ENCODE results near the gene MPZL3. TPM values are rescaled to one million over a fixed set of nuclear protein-coding genes. Genes with fewer than 3 reads are reported as not detected.

The MPZL3 gene
- total RNA-seq, 1 experiment from 2014 or later: not detected

DNA sequence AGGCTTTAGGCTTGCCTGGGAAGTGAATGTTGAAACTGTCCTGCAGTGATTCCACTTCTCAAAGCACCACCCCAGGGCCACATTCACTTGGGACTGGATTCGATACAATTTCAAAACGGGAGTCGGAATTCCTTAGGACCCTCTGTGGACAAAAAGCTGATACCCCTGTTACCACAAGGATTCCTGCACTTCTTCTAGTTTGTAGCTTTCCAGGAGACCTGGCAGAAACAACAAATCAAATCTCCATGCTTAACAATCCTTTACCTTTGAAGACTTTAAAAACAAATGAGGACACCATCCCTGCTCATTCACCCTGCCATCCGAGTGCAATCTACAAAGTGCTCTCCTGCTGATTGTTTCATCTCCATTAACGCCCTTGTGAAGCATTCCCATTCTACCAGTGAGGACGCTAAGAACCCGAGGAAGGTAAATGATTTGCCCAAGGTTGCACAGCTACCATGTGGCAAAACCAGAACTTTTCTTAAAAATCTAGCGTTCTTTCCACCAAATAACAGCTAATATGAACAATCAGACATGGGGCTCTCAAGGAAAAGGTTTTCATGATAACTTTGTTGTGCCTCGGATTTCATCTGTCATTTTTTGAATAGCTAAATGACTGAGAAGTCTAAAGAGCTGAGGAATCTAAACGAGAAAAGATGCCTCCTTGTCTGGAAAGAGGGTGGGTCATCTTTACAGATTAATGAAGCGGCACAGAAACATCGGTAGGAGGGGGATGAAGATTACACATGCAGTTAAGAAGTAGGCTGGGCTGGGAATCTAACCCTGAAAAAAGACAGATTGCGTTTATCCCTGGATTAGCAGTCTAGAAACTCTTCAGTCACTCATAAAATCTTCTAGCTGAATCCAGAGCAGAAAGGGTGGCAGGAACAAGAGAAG, 12.7 kb upstream of the MPZL3 start:
- DNase-seq (ENCODE audit: low read depth): no peak

DNA sequence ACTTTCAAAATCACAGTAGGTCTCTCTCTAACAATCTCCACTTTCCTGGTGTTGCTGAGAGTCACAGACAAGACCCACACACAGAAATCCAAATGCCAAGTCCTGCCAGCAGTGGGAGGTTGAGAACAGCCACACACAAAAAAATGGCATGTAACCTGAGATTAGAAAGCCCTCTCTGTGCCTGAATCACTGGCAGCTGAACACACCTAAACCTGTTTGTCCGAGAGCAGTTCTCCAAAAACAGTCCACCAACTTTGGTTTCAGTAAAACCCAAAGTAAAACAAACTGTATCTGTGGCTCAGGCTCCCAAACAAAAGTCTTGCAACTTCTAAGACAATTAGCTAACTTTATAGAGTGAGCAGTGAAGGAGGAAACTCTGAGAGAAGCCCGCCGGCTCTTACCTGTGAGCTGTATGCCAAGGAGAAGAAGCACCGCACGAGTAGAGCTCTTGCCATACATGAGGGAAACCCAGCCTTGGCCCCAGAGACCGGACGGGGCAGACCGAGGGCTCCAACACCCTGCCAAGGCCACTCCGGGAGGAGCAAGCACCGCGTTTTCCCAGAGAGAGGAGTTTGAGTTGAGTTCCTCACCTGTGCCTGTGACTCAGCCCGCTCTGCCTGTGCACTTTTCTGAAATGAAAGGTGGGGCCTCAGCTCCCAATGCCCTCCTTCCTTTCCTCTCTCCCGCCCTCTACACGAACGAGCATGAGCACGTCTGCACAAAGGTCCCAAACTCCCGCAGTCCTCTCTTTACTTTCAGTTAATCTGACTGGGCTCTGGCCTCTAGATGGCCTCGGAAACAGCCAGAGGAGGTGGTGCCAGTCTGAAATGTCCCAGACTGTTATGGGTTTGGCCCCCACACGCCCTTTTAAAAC, 11.8 kb upstream of the MPZL3 start, which contains the start of gene MPZL2:
Gene MPZL2, minus strand, starts transcription at position 603 of the 874 bp plus-strand sequence. Its CDS starts 144 bp downstream, at position 459.
- no peak for DNase-seq (ENCODE audit: low read depth)

DNA sequence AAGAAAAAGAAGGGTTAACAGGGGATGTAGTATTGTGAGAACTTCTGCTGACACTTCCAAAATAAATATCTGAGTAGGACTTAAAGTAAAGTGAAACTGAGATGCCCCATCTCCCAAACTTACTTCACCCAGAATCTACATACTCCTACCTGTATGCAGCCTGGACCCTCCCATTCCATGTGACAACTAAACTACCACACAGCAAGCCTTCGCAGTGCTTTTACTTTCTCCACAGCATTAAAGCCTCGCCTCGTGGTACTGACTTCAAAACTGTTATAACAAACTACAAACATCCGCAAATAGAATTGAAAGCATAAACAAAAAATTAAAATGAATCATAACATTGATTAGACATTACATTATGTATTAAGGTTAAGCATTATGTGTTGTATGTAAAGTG, 10.9 kb upstream of the MPZL3 start:
- DNase-seq (ENCODE audit: low read depth): no peak

GRCh38 chr11:118260353-118260752, 8.2 kb upstream of the MPZL3 start:
- no peak for DNase-seq (ENCODE audit: low read depth)

- no peak for DNase-seq (ENCODE audit: low read depth)
These were observed 7.0 kb upstream of the MPZL3 start for GRCh38 chr11:118259138-118259537.

GRCh38 chr11:118258410-118258809, 6.2 kb upstream of the MPZL3 start:
- no peak for DNase-seq (ENCODE audit: low read depth)

DNA sequence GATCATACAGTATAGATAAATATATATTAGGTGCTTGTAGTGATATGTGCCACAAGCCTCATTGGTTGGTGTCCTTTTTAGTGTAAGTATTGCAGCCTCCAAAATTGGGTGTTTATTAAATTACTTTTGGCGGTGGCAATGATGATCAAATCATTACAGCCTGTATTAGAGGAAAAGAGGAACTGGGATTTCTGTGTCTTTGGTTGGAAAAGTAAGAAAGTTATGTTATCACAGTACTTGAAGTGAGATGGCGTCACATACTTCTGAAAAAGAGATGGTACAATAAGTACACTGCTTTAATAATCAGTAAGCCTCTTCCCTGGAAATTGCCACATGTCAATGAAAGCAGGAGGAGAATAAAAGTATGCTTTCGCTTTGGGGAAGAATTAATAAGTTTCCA, 523 bp upstream of the MPZL3 start:
- no peak for DNase-seq (ENCODE audit: low read depth)

DNA sequence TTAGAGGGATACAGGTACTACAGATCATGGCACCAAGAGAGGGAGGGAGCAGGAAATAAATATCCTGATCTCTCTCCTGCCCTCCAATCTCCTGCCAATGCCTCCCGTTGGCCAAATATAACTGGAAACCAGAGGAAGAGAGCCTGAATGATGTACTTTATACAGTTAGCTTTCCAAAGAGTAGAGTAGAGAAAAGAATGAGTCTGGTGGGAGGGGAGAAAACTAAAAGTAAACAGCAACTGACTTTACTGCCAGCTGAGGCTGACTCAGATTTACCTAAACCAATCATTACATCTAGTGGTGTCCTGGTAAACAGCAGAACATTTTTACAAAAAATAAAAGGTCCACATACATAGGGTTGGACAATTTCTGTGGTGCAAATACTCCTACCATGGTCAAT, 5.1 kb downstream of the MPZL3 start:
- no peak for DNase-seq (ENCODE audit: low read depth)

- DNase-seq (ENCODE audit: low read depth): no peak
These were observed 6.1 kb downstream of the MPZL3 start for GRCh38 chr11:118245936-118246562.

- DNase-seq (ENCODE audit: low read depth): no peak
These were observed 8.0 kb downstream of the MPZL3 start for GRCh38 chr11:118243993-118244762.

DNA sequence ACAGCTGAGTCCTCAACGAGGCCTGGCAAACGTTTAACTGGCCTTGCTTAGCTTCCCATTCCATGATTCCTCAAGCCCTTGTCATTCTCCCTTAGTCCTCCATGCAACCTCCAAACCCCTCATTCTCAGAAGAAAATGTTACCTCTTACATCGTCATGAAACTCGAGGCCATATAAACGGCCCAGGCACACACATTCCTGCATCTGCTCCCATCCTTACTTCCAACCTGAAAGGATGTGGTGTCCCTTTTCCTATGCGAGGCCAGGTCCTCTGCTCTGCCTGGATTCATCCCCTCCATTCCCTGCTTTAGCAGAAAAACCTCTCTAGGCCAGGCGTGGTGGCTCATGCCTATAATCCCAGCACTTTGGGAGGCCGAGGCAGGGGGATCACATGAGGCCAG, 9.0 kb downstream of the MPZL3 start:
- DNase-seq (ENCODE audit: low read depth): no peak

DNA sequence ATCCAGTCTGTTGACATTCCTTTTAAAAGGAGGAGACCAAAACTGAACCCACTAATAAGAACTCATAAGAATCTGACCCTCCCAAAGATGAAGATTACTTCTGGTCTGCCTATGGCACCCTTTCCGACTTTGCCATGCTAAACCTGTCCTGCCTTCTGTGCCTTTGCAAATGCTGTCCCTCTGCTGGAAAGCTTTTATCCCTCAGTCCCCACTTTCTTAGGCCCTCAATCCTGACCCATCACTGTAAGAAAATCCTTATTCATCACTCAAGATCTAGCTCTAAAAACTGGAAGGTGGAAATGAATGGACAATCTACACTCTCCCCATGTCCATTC, 10.4 kb downstream of the MPZL3 start:
- no peak for DNase-seq (ENCODE audit: low read depth)

DNA sequence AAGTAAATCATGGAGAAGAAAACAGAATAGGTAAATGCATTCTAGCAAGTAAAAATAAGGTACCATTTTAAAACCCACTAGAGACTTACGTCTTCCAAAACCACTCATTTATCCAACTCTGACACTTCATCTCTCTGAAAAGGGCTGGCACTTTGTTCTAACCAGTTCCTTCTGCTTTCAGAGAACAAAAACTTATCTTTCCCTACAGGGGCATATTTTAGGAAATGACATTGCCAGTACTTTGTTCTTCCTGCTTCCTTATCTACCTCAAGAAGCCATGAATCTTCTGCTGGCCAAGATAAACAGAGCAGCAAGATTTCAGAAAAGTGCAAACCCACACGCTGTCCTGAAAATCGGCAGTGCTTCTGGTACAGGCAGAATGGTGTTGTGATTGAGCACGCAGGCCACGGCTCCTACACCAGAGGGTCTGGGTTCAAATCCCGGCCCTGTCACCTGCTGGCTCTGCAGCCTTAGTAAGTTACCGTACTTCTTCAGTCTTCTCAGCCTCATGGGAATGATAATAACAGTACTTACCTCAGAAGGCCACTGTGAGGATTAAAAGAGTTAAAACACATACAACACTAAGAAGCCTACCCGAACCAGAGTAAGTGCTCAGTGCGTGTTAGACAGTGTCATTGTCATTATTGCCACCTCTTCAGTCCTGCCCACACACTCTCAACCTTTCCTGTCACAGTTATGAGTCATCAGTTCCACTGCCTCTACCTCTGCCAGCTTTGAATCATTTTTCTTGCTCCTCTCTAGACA, 11.0 kb downstream of the MPZL3 start:
- no peak for DNase-seq (ENCODE audit: low read depth)

GRCh38 chr11:118239509-118240205, 12.5 kb downstream of the MPZL3 start:
- DNase-seq (ENCODE audit: low read depth): no peak

DNA sequence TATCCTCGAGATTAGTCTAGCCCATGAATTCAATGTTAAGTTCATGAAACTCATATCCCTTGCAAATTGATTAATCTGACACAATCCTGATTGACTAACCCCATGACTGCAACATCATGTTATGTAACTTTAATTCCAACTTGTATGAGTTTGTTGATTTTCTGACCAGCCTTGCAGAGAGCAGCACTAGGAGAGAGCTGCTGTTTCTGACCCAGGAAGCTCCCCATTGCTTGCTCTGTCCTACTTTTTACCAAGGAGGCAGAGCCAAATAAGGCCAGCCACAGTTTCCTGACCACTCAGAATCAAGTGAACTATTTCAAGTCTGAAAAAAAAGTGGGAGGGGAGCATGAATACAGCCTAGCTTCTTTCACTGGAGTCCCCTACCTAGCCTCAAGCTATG, 13.2 kb downstream of the MPZL3 start:
- DNase-seq (ENCODE audit: low read depth): no peak

GRCh38 chr11:118238421-118238820, 13.7 kb downstream of the MPZL3 start:
- no peak for DNase-seq (ENCODE audit: low read depth)

DNA sequence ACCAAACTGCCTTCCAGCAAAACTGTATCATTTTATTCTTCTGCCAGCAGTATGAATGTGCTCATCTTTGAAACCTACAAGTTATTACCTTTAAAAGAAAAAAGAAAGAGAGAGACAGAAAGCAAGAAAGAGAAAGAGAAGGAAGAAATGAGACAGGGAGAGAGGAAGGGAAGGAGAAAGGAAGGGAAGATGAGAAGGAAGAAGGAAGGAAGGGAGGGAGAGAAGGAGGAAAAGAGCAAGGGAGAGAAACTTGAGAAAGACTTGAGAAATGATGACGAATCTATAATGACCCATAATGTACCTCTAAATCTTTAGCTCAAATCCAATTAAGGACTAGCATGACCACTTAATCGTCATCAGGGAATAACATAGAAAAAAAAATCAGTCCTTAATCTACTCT, 16.0 kb downstream of the MPZL3 start:
- DNase-seq (ENCODE audit: low read depth): no peak

DNA sequence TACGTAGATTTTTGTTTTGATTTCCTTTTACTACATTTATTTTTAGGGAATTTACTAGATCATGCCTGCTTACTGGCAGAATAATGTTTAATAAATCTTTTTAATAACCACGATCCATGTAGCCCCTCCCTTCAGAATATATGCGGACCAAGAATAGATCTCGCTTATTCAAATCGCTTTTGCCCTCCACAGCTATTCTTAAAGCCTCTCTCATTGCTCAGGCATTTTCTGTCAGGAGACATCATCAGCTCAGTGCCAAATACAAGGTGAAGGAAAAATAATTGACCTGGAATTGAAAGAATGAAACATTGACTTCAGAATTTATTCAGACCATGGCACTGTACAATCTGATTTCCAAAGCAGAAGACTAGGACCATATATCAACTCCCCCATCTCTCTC, 17.3 kb downstream of the MPZL3 start:
- no peak for DNase-seq (ENCODE audit: low read depth)

- DNase-seq (ENCODE audit: low read depth): no peak
These were observed 18.3 kb downstream of the MPZL3 start for GRCh38 chr11:118233850-118234249.

GRCh38 chr11:118233377-118233776, 18.8 kb downstream of the MPZL3 start:
- no peak for DNase-seq (ENCODE audit: low read depth)

Measured in LHCN-M2 (cell line).